Measurements from ENCODE around the gene CITED2. TPM values are rescaled to one million over a fixed set of nuclear protein-coding genes. Genes with fewer than 3 reads are reported as not detected.

The CITED2 gene
- polyA plus RNA-seq, 3 donors: 22.9 to 71.6 (median 43.9) TPM

GRCh38 chr6:139390447-139390846 is 16.0 kb upstream of the CITED2 start:
- peaks cover 19% of the 10 kb centered on the region for H3K4me1 Mint-ChIP-seq

GRCh38 chr6:139388384-139388783 is 13.9 kb upstream of the CITED2 start:
- no peaks in the 10 kb centered on the region for H3K27me3 ChIP-seq (ENCODE audit: control insufficient read depth in 2 of 2, insufficient read depth in 2 of 2, low read length in 2 of 2)
- H3K4me3 ChIP-seq (replicated peaks in 1 of 3; ENCODE audit: low read depth in 2 of 3, low read length in 3 of 3): no peak overlapping the region
- H3K4me2 ChIP-seq (replicated peaks; ENCODE audit: extremely low read depth, low read length, poor library complexity, severe bottlenecking): no peak overlapping the region
- H3K36me3 ChIP-seq (replicated peaks in 1 of 2; ENCODE audit: control insufficient read depth in 1 of 2, insufficient read depth in 2 of 2, low read length in 2 of 2): no peaks in the 10 kb centered on the region
- Mint-ChIP-seq H3K4me1 (peaks cover 17% of the 10 kb centered on the region), H3K4me3 (no peak overlapping the region), H3K9me3 (no peaks in the 10 kb centered on the region), H3K27me3 (ENCODE audit: low read depth in 3 of 3) (no peaks in the 10 kb centered on the region), H3K36me3 (peaks cover 0 to 2% of the 10 kb centered on the region in 2 donors), H3K27ac (no peak overlapping the region)
- DNase-seq: no peak
- H4K20me1 ChIP-seq (ENCODE audit: insufficient read depth, low read length): no peaks in the 10 kb centered on the region
- intact Hi-C loops (cut with micrococcal nuclease): no loop called here
- no CpG with 5 or more reads among the region's 2 CpGs for WGBS (ENCODE audit: insufficient coverage)
- no peaks in the 10 kb centered on the region for H3K9me3 ChIP-seq (replicated peaks in 1 of 2; ENCODE audit: control insufficient read depth in 1 of 2, insufficient read depth in 1 of 2, low read length in 2 of 2)
- H3K79me2 ChIP-seq (ENCODE audit: insufficient read depth, low read length): no peaks in the 10 kb centered on the region
- peaks cover 3 to 12% of the 10 kb centered on the region in 2 donors for H3K4me1 ChIP-seq (ENCODE audit: control insufficient read depth in 1 of 2, insufficient read depth in 2 of 2, low read length in 2 of 2)
- no peak overlapping the region for H3K27ac ChIP-seq (ENCODE audit: low read depth in 1 of 2, low read length in 2 of 2)
- H2AFZ ChIP-seq (ENCODE audit: insufficient read depth, low read depth, low read length, poor library complexity, severe bottlenecking): no peak overlapping the region
- no peak overlapping the region for H3K9ac ChIP-seq (ENCODE audit: insufficient read depth, low read length, poor library complexity, severe bottlenecking)
- TF ChIP-seq CTCF (IDR thresholded peaks at IDR 0.05): no peak

More at GRCh38 chr6:139390447-139390846, 16.0 kb upstream of the CITED2 start:
- Histone ChIP-seq H3K4me1 (ENCODE audit: control insufficient read depth in 1 of 2, insufficient read depth in 2 of 2, low read length in 2 of 2) (peaks cover 3 to 12% of the 10 kb centered on the region in 2 donors), H2AFZ (ENCODE audit: insufficient read depth, low read depth, low read length, poor library complexity, severe bottlenecking) (no peak overlapping the region), H3K9me3 (replicated peaks in 1 of 2; ENCODE audit: control insufficient read depth in 1 of 2, insufficient read depth in 1 of 2, low read length in 2 of 2) (no peaks in the 10 kb centered on the region), H3K79me2 (ENCODE audit: insufficient read depth, low read length) (no peaks in the 10 kb centered on the region), H3K9ac (ENCODE audit: insufficient read depth, low read length, poor library complexity, severe bottlenecking) (no peak overlapping the region), H4K20me1 (ENCODE audit: insufficient read depth, low read length) (no peaks in the 10 kb centered on the region), H3K36me3 (replicated peaks in 1 of 2; ENCODE audit: control insufficient read depth in 1 of 2, insufficient read depth in 2 of 2, low read length in 2 of 2) (no peaks in the 10 kb centered on the region), H3K27ac (ENCODE audit: low read depth in 1 of 2, low read length in 2 of 2) (no peak overlapping the region), H3K27me3 (ENCODE audit: control insufficient read depth in 2 of 2, insufficient read depth in 2 of 2, low read length in 2 of 2) (no peaks in the 10 kb centered on the region), H3K4me3 (replicated peaks in 1 of 3; ENCODE audit: low read depth in 2 of 3, low read length in 3 of 3) (no peak overlapping the region), H3K4me2 (replicated peaks; ENCODE audit: extremely low read depth, low read length, poor library complexity, severe bottlenecking) (no peak overlapping the region)
- Mint-ChIP-seq H3K27ac (no peak overlapping the region), H3K27me3 (ENCODE audit: low read depth in 3 of 3) (peaks cover 0 to 1% (median 0%) of the 10 kb centered on the region in 3 donors), H3K36me3 (peaks cover 0 to 4% of the 10 kb centered on the region in 2 donors), H3K4me3 (no peak overlapping the region), H3K9me3 (no peaks in the 10 kb centered on the region)
- 100% methylated on average over 1 of the region's 2 CpGs for WGBS (ENCODE audit: insufficient coverage)
- intact Hi-C loops (cut with micrococcal nuclease): no loop called here
- no peak for TF ChIP-seq CTCF (IDR thresholded peaks at IDR 0.05)
- no peak for DNase-seq
